IgD-negative memory B cell (primary cell): ENCODE data around the gene STK32C. TPM values are rescaled to one million over a fixed set of nuclear protein-coding genes. Genes with fewer than 3 reads are reported as not detected.

Experiments
- H3K27ac Mint-ChIP-seq, 3 donors: one replicate each; pipeline ENCODE4 v1.8.0; 2020 to 2022; ENCODE audit warnings: mild to moderate bottlenecking in 3 of 3, mixed read lengths in 3 of 3, moderate library complexity in 1 of 3
- H3K27me3 Mint-ChIP-seq: one replicate; pipeline ENCODE4 v1.8.0; 2021; ENCODE audit warnings: mixed read lengths
- H3K36me3 Mint-ChIP-seq: one replicate; pipeline ENCODE4 v1.8.0; 2020; ENCODE audit warnings: mild to moderate bottlenecking, mixed read lengths
- H3K4me1 Mint-ChIP-seq, 3 donors: one replicate each; pipeline ENCODE4 v1.8.0; 2020 to 2022; ENCODE audit warnings: mixed read lengths in 3 of 3, mild to moderate bottlenecking in 1 of 3
- H3K4me3 Mint-ChIP-seq, 4 donors: one replicate each; pipeline ENCODE4 v1.8.0; 2020 to 2022; ENCODE audit warnings: mild to moderate bottlenecking in 4 of 4, mixed read lengths in 4 of 4, moderate library complexity in 3 of 4
- H3K9me3 Mint-ChIP-seq, 3 donors: one replicate each; pipeline ENCODE4 v1.8.0; 2020 to 2021; ENCODE audit warnings: mixed read lengths in 3 of 3, mild to moderate bottlenecking in 1 of 3
- polyA plus RNA-seq: library from polyadenylated mRNA; unstranded; fragments of 300-500 nt; fragmentation: Illumina TruSeq; gene quantifications from one replicate; pipeline ENCODE4 v1.2.3, GENCODE V29; 2021

The STK32C gene
- polyA plus RNA-seq, 1 donor from 2014 or later = 4.0 TPM

- H3K9me3 Mint-ChIP-seq = no peaks in the 10 kb centered on the region
- no peak overlapping the region for H3K27ac Mint-ChIP-seq
Measured at GRCh38 chr10:132204781-132205473, 102.8 kb downstream of the STK32C start.

DNA sequence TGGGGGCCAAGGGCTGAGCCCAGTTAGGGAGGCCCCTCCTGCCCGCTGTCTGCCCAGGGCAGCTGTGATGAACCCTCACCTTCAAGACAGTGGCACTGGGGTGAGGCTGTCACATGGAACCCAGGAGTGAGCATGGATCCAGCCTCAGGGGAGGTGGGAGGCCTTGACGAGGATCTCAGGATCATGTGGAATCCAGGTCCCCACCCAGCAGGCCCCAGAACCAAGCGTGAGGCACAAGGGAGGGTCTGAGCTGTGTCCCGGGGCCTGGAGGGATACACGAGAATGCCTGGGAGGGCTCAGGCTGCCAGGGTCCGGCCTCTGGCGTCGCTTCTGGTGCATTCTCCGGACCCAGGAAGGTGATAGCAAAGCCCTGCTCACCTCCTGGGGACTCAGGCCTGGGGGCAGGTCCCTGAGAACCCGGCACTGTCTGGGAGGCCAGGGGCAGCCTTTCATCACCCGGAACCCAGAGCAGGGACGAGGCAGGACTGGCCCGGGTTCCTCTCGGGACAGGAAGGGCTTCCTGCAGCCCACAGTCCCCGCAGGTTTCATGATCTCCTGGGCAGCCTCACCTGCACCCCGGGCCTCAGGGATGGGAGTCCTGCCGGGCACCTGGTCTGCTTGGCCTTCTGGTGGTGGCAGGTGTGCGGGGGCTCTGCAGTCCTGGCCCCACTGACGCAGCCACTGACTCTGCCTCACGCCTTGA lies 103.5 kb downstream of the STK32C start:
- Mint-ChIP-seq H3K27ac (no peak overlapping the region), H3K36me3 (no peaks in the 10 kb centered on the region), H3K27me3 (no peaks in the 10 kb centered on the region), H3K9me3 (no peaks in the 10 kb centered on the region), H3K4me3 (no peak overlapping the region), H3K4me1 (no peaks in the 10 kb centered on the region)

More at GRCh38 chr10:132204781-132205473, 102.8 kb downstream of the STK32C start:
- Mint-ChIP-seq H3K36me3 (no peaks in the 10 kb centered on the region), H3K4me1 (no peaks in the 10 kb centered on the region), H3K4me3 (no peak overlapping the region), H3K27me3 (no peaks in the 10 kb centered on the region)

DNA sequence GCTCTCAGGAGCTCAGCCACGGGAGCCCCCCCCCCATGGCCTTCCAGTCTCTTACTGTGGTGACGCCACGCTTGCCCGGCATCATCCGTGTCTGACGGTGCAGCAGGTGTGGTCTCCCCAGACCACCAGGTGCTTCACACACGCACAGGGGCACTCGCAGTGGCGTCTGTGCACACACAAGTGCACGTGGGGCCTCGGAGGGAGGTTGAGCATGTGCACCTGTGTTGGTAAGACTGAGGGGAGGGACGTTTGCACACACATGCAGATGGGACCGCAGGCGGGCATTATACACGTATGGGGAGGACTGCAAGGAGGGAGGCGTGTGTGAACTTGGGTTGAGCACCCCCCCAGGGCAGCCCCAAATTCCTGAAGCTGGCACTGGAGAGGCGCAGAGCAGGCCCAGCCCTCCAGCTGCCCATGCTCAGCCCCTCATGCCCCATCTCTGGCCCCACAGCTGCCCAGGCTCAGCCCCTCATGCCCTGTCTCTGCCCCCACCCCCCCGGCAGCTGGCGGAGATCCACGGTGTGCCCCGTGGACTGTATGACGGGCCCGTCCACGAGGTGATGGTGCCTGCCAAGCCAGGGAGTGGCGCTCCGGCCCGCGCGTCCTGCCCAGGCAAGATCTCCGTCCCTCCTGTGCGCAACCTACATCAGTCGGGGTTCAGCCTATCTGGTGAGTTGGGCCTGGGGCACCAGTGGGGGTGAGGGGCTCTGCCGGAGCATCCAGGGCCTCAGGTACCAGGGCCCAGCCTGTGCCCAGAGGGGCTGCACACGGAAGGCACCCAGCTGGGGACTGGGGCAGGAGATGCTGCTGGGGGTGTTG lies 104.3 kb downstream of the STK32C start:
- Mint-ChIP-seq H3K36me3 (no peaks in the 10 kb centered on the region), H3K27ac (no peak overlapping the region), H3K4me3 (no peak overlapping the region), H3K27me3 (no peaks in the 10 kb centered on the region), H3K4me1 (no peaks in the 10 kb centered on the region), H3K9me3 (no peaks in the 10 kb centered on the region)

GRCh38 chr10:132202070-132202970 lies 105.4 kb downstream of the STK32C start:
- Mint-ChIP-seq H3K4me1 (no peaks in the 10 kb centered on the region), H3K36me3 (no peaks in the 10 kb centered on the region), H3K4me3 (no peak overlapping the region), H3K27me3 (no peaks in the 10 kb centered on the region), H3K9me3 (no peaks in the 10 kb centered on the region), H3K27ac (no peak overlapping the region)

DNA sequence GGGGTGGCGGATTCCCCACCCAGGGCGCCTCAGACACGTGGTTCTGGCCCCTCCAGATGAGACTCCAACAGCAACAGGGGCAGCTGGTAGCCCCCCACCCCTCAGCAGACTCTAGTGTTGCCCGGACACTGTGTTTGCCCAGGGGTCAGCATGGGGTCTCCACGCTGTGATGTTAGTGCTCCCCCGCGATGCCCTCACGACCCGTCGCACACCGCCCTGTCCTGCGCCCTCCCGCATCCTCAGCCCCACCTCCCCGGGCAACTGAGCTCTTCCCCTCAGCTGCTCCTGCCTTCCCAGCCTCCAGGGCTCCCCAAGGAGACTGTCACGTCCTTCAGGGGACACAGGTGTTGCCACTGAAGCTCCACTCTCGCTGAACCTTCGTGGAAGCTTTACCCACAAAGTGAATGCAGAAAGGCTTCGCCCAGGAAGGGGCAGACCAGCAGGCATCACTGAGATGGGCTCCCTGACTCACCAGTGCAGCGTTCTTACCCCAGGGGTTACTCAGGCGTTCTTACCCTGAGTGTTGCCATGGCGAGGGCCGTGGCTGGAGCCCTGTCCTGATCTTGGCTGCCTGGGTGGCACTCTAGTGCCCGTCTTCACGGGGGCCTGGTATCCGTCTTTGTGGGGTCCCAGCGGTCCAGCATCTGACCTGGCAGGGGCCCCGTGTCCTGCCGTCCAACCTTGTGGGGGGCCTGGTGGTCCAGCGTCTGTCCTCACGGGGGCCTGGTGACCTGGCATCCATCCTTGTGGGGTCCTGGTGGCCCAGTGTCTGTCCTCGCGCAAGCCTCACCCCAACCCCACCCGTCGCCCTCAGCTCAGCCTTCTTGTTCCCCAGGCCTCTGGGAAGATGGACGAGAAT lies 106.4 kb downstream of the STK32C start:
- Mint-ChIP-seq H3K27ac (no peak overlapping the region), H3K27me3 (no peaks in the 10 kb centered on the region), H3K4me1 (no peaks in the 10 kb centered on the region), H3K36me3 (no peaks in the 10 kb centered on the region), H3K9me3 (no peaks in the 10 kb centered on the region), H3K4me3 (no peak overlapping the region)

DNA sequence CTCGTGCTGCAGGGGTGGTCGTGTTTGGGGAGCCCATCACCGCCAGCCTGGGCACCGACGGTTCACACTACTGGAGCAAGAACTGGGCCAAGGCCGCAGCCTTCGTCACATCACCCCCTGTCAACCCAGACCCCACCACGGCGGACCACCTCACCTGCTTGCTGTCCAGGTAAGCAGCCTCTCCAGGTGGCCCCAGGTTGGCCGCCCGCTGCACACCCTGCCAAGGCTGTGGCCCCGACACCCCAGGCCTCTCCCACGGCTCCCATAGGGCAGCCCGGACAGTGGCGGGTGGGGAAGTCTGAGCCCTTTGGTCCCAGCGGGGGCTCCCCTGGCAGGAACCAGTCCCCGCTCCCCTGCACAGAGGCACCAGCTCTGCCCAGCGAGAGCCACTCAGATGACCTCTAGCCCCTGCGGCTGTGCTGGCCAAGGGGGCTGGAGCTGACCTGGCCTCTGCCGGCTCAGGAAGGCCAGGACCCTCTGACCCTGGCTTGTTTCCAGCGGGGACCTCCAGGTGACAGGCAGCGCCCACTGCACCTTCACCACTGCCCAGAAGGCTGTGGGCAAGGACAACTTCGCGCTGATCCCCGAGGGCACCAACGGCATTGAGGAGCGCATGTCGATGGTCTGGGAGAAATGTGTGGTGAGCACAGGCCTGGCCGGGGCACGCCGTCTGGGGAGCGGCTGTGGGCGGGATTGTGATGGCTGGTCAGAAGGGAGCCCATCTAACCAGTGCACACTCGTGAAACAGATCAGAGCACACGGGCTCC lies 107.2 kb downstream of the STK32C start:
- no peak overlapping the region for H3K4me3 Mint-ChIP-seq
- H3K4me1 Mint-ChIP-seq = no peaks in the 10 kb centered on the region
- no peaks in the 10 kb centered on the region for H3K27me3 Mint-ChIP-seq
- no peak overlapping the region for H3K27ac Mint-ChIP-seq
- no peaks in the 10 kb centered on the region for H3K9me3 Mint-ChIP-seq
- no peaks in the 10 kb centered on the region for H3K36me3 Mint-ChIP-seq

- no peaks in the 10 kb centered on the region for H3K27me3 Mint-ChIP-seq
- no peaks in the 10 kb centered on the region for H3K9me3 Mint-ChIP-seq
- H3K4me1 Mint-ChIP-seq = no peaks in the 10 kb centered on the region
- no peak overlapping the region for H3K27ac Mint-ChIP-seq
- no peaks in the 10 kb centered on the region for H3K36me3 Mint-ChIP-seq
- no peak overlapping the region for H3K4me3 Mint-ChIP-seq
Measured at GRCh38 chr10:132199854-132200311, 107.9 kb downstream of the STK32C start.

DNA sequence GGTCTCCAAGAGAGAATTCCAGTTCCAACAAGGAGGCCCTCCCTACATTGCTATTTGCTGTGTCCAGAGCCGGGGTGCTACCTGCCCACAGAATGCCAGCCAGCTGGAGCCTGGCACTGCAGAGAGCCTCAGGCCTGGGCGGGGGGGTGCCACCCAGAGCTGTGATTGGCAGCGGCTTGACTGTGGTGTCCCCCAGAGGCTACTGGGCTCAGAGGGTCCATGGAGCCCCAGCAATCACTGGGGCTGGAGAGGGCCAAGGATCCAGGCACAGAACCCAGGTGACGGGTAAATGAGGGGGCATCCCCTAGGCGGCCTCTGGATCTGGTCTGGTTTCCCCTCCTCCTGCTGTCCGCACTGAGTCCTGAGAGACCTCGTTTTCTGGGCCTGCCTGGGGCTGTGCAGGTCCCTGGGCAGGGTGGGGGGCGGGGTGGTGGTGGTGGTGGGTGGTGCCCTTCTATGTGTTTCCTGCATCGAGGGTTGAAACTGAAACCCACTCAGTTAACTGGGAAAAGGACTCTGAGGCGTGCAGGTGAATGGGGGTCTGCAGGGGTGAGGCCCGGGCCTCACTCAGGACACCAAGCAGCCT lies 108.4 kb downstream of the STK32C start:
- no peak overlapping the region for H3K4me3 Mint-ChIP-seq
- H3K36me3 Mint-ChIP-seq = no peaks in the 10 kb centered on the region
- H3K27ac Mint-ChIP-seq = no peak overlapping the region
- no peaks in the 10 kb centered on the region for H3K27me3 Mint-ChIP-seq
- H3K4me1 Mint-ChIP-seq = no peaks in the 10 kb centered on the region
- no peaks in the 10 kb centered on the region for H3K9me3 Mint-ChIP-seq

DNA sequence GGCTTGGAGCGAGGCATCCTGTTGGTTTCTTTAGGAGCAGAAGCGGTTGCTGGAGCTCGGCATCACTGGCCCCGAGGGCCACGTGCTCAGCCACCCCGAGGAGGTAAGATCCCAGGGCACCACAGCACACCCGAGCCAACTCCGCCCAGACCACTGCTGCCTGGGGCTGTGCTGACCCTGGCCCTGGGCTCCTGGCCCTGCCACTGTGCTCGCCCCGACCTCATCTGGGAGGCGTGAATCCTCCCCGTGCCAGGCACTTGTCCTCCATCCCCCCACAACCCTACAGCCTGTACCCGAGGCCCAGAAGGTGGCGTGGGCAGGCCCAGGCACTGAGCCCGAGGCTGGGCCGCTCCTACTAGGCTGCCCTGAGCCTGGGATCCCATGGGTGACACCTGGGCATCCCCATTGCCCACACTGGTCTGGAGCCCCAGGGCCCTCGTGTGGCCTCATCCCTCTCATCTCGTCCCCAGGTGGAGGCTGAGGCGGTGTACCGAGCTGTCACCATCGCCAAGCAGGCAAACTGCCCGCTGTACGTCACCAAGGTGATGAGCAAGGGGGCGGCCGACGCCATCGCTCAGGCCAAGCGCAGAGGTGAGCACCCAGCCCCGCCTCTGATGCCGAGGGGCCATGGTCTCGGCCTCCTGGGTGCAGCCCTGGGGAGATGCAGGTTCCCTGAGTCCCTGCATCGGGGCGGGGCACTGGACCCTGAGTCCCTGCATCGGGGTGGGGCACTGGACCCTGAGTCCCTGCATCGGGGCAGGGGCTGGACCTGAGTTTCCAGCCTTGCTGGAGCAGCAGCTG lies 109.2 kb downstream of the STK32C start:
- no peak overlapping the region for H3K4me3 Mint-ChIP-seq
- no peaks in the 10 kb centered on the region for H3K9me3 Mint-ChIP-seq
- no peak overlapping the region for H3K27ac Mint-ChIP-seq
- no peaks in the 10 kb centered on the region for H3K36me3 Mint-ChIP-seq
- peaks cover 1% of the 10 kb centered on the region for H3K27me3 Mint-ChIP-seq
- H3K4me1 Mint-ChIP-seq = no peaks in the 10 kb centered on the region

GRCh38 chr10:132198068-132198370 lies 109.7 kb downstream of the STK32C start:
- H3K36me3 Mint-ChIP-seq = no peaks in the 10 kb centered on the region
- peaks cover 4% of the 10 kb centered on the region for H3K27me3 Mint-ChIP-seq
- H3K4me3 Mint-ChIP-seq = no peak overlapping the region
- no peaks in the 10 kb centered on the region for H3K9me3 Mint-ChIP-seq
- no peaks in the 10 kb centered on the region for H3K4me1 Mint-ChIP-seq
- no peak overlapping the region for H3K27ac Mint-ChIP-seq

DNA sequence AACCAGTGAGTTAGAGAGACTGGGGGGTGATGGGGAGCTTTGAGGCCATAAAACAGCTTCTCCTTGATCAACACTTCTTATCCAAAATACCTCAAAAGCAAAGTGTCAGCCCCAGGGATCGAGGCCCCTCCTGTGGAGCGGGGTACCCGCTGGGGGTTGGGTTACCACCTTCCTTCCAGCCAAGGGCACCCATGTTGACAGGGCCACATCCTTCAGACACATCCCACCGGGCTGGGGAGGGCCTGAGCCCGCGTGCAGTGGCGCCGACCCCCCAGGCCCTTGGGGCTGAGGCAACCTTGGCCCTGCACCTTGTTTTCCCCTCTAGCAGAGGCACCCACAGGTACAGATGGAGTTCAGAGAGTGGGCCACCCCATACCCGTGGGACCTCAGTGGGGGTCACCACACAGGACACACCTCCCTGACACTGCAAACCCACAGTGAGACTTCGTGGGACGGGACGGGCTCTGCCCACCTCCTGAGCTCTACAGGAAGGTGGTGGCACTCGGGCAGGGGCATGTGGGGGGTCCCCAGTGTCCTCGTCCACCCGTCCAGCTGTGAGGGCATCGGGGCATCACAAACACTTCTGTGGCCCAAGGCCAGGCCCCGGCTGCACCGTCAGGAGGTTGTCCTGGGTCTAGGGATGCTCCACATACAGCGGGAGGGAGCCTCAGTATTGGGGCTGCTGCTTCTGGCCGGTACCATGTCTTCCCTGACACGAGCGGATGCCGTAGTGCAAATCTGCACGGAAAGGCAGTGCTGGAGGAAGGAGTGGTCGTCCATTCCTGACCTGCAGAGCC lies 110.3 kb downstream of the STK32C start:
- no peak overlapping the region for H3K27ac Mint-ChIP-seq
- H3K36me3 Mint-ChIP-seq = no peaks in the 10 kb centered on the region
- no peak overlapping the region for H3K4me3 Mint-ChIP-seq
- H3K9me3 Mint-ChIP-seq = no peaks in the 10 kb centered on the region
- H3K4me1 Mint-ChIP-seq = no peaks in the 10 kb centered on the region
- peaks cover 4% of the 10 kb centered on the region for H3K27me3 Mint-ChIP-seq
